ENCODE measurements around the gene CIAO1. TPM values are rescaled to one million over a fixed set of nuclear protein-coding genes. Genes with fewer than 3 reads are reported as not detected.

CIAO1 gene
- total RNA-seq, 1 experiment from 2014 or later: 82.8 TPM

GRCh38 chr2:96265840-96266679, at the start of gene CIAO1, which contains the start of gene TMEM127 (continued):
- TF ChIP-seq CREM (CRISPR knock-in tag; IDR thresholded peaks at IDR 0.05) (peak; percentile 94), KAT7 (CRISPR knock-in tag; IDR thresholded peaks at IDR 0.05; ENCODE audit: borderline replicate concordance) (0 out of 2 replicates have a peak, but pooled peaks have one; percentile 16), MAX (CRISPR knock-in tag; IDR thresholded peaks at IDR 0.05) (peak; percentile 86), CBFB (CRISPR knock-in tag; IDR thresholded peaks at IDR 0.05; ENCODE audit: low read depth) (no peak), ZNF512 (CRISPR knock-in tag; IDR thresholded peaks at IDR 0.05; ENCODE audit: borderline replicate concordance) (no peak), ETV6 (CRISPR knock-in tag; IDR thresholded peaks at IDR 0.05) (peak; percentile 78), ZNF671 (CRISPR knock-in tag; IDR thresholded peaks at IDR 0.05) (no peak), ATF6 (CRISPR knock-in tag; IDR thresholded peaks at IDR 0.05) (no peak), ZNF423 (CRISPR knock-in tag; IDR thresholded peaks at IDR 0.05) (peak; percentile 45; the same call in 1 of the 2 replicates), ZNF396 (CRISPR knock-in tag; IDR thresholded peaks at IDR 0.05; ENCODE audit: borderline replicate concordance) (no peak), RORB (CRISPR knock-in tag; IDR thresholded peaks at IDR 0.05) (no peak), ATF2 (CRISPR knock-in tag; IDR thresholded peaks at IDR 0.05; ENCODE audit: borderline replicate concordance, low read depth) (no peak), SOX15 (CRISPR knock-in tag; IDR thresholded peaks at IDR 0.05) (no peak), TEAD4 (CRISPR knock-in tag; IDR thresholded peaks at IDR 0.05) (peak; percentile 51; the same call in 1 of the 2 replicates), AFF4 (CRISPR knock-in tag; IDR thresholded peaks at IDR 0.05; ENCODE audit: borderline replicate concordance) (no peak), NFATC4 (CRISPR knock-in tag; IDR thresholded peaks at IDR 0.05) (no peak), SMAD4 (CRISPR knock-in tag; IDR thresholded peaks at IDR 0.05) (peak; percentile 65; the same call in 1 of the 2 replicates), MYBL2 (CRISPR knock-in tag; IDR thresholded peaks at IDR 0.05) (0 out of 2 replicates have a peak, but pooled peaks have one; percentile 55), USF1 (CRISPR knock-in tag; IDR thresholded peaks at IDR 0.05) (peak; percentile 33; the same call in 1 of the 2 replicates), NR1H2 (CRISPR knock-in tag; IDR thresholded peaks at IDR 0.05) (no peak), TCF7 (CRISPR knock-in tag; IDR thresholded peaks at IDR 0.05; ENCODE audit: low read depth) (no peak), FOXK1 (CRISPR knock-in tag; IDR thresholded peaks at IDR 0.05) (peak; percentile 91), NFE2L1 (CRISPR knock-in tag; IDR thresholded peaks at IDR 0.05) (no peak; the same call in 1 of the 2 replicates), MXD4 (CRISPR knock-in tag; IDR thresholded peaks at IDR 0.05; ENCODE audit: borderline replicate concordance) (no peak), ZNF532 (CRISPR knock-in tag; IDR thresholded peaks at IDR 0.05; ENCODE audit: borderline replicate concordance) (no peak)

All from WTC11 (cell line).